ENCODE measurements around the gene CELF2. TPM values are rescaled to one million over a fixed set of nuclear protein-coding genes. Genes with fewer than 3 reads are reported as not detected.
A peak's percentile ranks its signal among the peaks of the same experiment; 100 is the strongest.

Gene CELF2
- total RNA-seq, 1 donor from 2014 or later, result 77.6 TPM

- peak overlapping the region; percentile 50 for H3K27ac Mint-ChIP-seq (ENCODE audit: unreplicated experiment)
- peaks cover 6% of the 10 kb centered on the region for H3K27me3 Mint-ChIP-seq (ENCODE audit: low read depth)
- peak overlapping the region; percentile 22 for H3K4me3 Mint-ChIP-seq
- H3K4me1 Mint-ChIP-seq, result peaks cover 61% of the 10 kb centered on the region
- no peaks in the 10 kb centered on the region for H3K9me3 Mint-ChIP-seq
- TF ChIP-seq CTCF (conservative IDR thresholded peaks at IDR 0.05), result no peak
- peaks cover 16% of the 10 kb centered on the region for H3K36me3 Mint-ChIP-seq (ENCODE audit: low read depth)
- DNase-seq (ENCODE audit: low read depth, low spot score), result peak; percentile 29
Observed at GRCh38 chr10:11336722-11337162, 319.1 kb downstream of the CELF2 start.

- TF ChIP-seq CTCF (conservative IDR thresholded peaks at IDR 0.05), result no peak
- DNase-seq (ENCODE audit: low read depth, low spot score), result no peak
- Mint-ChIP-seq H3K4me1 (peaks cover 59% of the 10 kb centered on the region), H3K36me3 (ENCODE audit: low read depth) (peaks cover 14% of the 10 kb centered on the region), H3K27ac (ENCODE audit: unreplicated experiment) (peak overlapping the region; percentile 50), H3K9me3 (no peaks in the 10 kb centered on the region), H3K4me3 (no peak overlapping the region), H3K27me3 (ENCODE audit: low read depth) (peaks cover 6% of the 10 kb centered on the region)
Observed at GRCh38 chr10:11337516-11337915, 319.8 kb downstream of the CELF2 start.

- peaks cover 6% of the 10 kb centered on the region for H3K27me3 Mint-ChIP-seq (ENCODE audit: low read depth)
- H3K4me1 Mint-ChIP-seq, result peaks cover 52% of the 10 kb centered on the region
- H3K4me3 Mint-ChIP-seq, result peak overlapping the region; percentile 28
- no peak for TF ChIP-seq CTCF (conservative IDR thresholded peaks at IDR 0.05)
- H3K36me3 Mint-ChIP-seq (ENCODE audit: low read depth), result peaks cover 8% of the 10 kb centered on the region
- no peak for DNase-seq (ENCODE audit: low read depth, low spot score)
- peak overlapping the region; percentile 60 for H3K27ac Mint-ChIP-seq (ENCODE audit: unreplicated experiment)
- H3K9me3 Mint-ChIP-seq, result no peaks in the 10 kb centered on the region
Observed at GRCh38 chr10:11338160-11338844, 320.6 kb downstream of the CELF2 start.

GRCh38 chr10:11339013-11339412 is 321.3 kb downstream of the CELF2 start:
- Mint-ChIP-seq H3K27me3 (ENCODE audit: low read depth) (peaks cover 6% of the 10 kb centered on the region), H3K4me3 (peak overlapping the region; percentile 67), H3K27ac (ENCODE audit: unreplicated experiment) (no peak overlapping the region), H3K4me1 (peaks cover 50% of the 10 kb centered on the region), H3K36me3 (ENCODE audit: low read depth) (peaks cover 8% of the 10 kb centered on the region), H3K9me3 (no peaks in the 10 kb centered on the region)
- no peak for DNase-seq (ENCODE audit: low read depth, low spot score)
- TF ChIP-seq CTCF (conservative IDR thresholded peaks at IDR 0.05), result no peak

GRCh38 chr10:11339660-11340059 is 322.0 kb downstream of the CELF2 start:
- TF ChIP-seq CTCF (conservative IDR thresholded peaks at IDR 0.05), result no peak
- no peak overlapping the region for H3K4me3 Mint-ChIP-seq
- H3K4me1 Mint-ChIP-seq, result peaks cover 43% of the 10 kb centered on the region
- DNase-seq (ENCODE audit: low read depth, low spot score), result no peak
- no peaks in the 10 kb centered on the region for H3K9me3 Mint-ChIP-seq
- H3K36me3 Mint-ChIP-seq (ENCODE audit: low read depth), result peaks cover 4% of the 10 kb centered on the region
- peaks cover 2% of the 10 kb centered on the region for H3K27me3 Mint-ChIP-seq (ENCODE audit: low read depth)
- no peak overlapping the region for H3K27ac Mint-ChIP-seq (ENCODE audit: unreplicated experiment)
